ENCODE results near the gene PSMA7.
"Not testable (repeated sequence)": the region's sequence is repeated elsewhere in the genome, so short reads cannot be mapped to it uniquely, and the experiment has no call there.

PSMA7 gene

GRCh38 chr20:62118113-62119043 is 24.8 kb downstream of the PSMA7 start:
- peak; percentile 57 to 59 for DNase-seq

- DNase-seq = peak; percentile 52 to 64
Measured at GRCh38 chr20:62117658-62118057, 25.5 kb downstream of the PSMA7 start.

DNA sequence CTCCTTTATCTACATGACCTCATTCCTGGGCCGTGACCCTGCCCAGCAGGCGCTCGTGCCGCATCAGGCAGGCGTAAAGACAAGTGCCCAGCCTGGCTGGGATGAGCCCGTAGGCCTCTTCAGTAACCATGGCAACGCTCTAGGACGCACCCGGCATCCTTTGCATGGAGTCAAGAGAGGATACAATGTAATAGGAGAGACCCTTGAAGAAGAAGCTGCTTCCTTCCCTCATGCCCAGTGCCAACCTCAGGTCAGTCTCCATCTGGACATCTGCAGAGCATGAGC is 25.9 kb downstream of the PSMA7 start:
- peak; percentile 33 to 52 for DNase-seq

GRCh38 chr20:62116558-62117361 is 26.4 kb downstream of the PSMA7 start:
- no peak for DNase-seq

GRCh38 chr20:62115800-62116407 is 27.3 kb downstream of the PSMA7 start:
- DNase-seq = not testable (repeated sequence)

DNA sequence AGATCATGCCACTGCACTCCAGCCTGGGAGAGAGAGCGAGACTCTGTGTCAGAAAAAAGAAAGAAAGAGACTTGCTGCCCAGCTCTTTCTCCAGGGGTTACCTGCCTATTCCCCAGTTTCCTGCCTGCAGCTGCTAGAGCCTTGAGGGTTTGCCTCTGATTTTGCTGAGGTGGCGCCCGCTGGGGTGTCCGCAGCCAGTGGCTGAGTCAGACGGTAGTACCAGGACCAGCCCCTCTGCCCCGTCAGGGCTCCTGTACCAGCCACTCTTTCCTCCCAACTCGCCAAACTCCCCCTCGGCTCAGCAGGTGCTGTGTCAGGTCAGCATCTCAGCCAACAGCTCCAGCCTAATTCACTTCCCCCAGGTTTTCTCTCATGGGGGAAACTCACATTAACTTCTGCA is 28.3 kb downstream of the PSMA7 start:
- no peak for DNase-seq

DNA sequence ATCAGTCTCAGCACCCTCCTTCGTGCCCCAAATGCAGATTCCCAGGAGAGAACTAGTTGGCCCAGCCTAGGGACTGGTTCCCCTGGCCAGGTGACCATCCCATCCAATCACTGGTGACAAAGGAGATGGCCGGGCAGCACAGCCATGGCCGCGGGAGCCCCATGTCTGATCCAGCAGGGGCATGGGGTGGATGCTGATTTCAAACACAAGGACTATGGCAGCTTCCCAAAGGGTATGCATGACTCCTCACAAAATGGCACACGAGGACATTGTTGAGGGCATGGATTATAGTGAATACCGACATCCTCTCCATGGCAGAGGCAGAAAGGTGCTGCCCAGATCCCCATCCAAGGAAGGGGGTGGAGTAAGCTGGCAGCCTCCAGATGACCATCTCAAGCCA is 30.8 kb downstream of the PSMA7 start:
- no peak for DNase-seq

- DNase-seq = no peak
Measured at GRCh38 chr20:62111148-62111547, 32.0 kb downstream of the PSMA7 start.

- DNase-seq = no peak
Measured at GRCh38 chr20:62105592-62105991, 37.6 kb downstream of the PSMA7 start.

DNA sequence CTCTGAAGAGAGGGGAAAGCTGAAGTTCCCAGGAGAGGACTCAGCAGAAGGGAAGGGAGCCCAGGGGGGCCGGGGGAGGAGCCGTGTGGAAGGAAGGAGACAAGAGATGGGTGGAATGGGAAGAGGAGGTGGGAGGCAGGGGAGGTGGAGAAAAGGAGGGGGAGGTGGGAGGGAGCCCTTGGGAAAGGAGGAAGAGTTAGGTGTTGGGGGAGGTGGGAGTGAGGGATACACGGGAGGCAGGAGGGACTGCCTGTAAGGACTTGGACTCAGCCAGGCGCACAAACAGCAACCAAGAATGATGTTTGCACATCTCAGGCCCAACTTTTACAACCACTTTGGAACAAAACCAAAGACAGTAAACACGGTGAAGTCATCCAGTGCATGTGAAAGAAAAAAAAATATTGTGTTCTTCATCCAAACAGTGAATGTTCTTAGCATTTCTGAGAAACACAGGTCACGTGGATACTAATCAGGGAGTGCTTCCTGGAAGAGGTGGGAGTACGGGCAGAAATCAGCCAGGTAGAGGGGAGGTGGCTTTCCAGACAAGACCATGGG is 38.3 kb downstream of the PSMA7 start:
- DNase-seq = no peak

DNA sequence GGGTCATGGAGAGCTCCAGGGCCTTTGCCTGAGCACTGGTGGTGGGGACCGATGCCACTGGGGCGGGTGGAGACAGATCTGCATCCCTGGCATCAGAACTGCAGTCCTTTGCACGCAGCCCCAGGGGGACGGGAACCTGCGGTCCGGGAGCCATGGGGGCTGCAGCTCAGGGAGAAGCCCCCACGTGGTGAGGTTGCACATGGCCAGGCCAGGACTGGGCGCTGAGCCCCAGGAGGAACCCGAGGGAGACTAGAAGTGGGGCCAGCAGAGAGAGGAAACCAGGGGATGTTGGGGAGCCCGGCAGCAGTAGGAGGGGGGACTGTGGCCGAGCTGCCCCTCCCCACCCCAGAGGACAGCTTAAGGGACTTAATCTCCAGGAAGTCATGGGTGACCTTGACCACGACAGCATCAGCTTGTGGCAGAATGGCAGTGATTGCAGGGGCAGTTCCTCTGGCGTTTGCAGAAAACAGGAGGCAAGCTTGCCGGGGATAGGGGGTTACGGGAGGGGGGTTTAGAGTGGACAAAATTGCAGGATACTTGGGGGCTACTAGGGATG is 38.9 kb downstream of the PSMA7 start:
- DNase-seq = no peak

DNA sequence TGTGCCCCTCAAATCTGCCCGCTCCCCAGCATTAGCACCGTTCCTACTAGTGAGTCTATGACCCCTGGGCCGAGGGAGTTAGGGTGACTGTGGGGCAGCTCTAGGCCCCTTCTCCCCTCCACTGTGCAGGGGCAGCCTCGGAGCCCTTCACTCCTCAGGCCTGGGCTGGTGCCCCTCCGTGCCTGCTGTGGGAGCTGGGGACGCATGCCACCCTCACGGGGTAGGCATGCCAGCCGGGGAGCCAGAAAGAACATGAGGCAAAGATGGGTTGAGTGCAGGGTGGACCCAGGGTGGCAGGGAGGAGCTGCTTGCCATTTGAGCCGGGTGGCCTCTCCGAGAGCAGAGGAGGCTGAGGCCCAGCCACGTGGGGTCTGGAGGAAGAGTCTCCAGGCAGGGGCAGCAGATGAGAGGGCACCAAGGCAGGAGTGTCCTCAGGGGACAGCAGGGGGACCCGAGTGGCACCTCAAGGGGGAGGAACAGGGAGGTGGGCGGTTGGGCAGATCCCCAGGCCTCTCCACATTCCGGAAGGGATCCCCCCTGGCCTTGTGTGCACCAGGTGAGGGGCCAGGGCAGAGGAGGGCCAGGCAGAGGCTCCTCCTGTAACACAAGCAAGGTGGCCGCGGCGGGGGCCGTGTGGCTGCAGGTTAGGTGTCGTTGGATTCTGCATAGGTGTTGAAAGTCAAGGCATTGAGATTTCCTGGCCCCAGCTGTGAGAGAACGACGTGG is 39.5 kb downstream of the PSMA7 start:
- DNase-seq = no peak

GRCh38 chr20:62101078-62101477 is 42.1 kb downstream of the PSMA7 start:
- no peak for DNase-seq

DNA sequence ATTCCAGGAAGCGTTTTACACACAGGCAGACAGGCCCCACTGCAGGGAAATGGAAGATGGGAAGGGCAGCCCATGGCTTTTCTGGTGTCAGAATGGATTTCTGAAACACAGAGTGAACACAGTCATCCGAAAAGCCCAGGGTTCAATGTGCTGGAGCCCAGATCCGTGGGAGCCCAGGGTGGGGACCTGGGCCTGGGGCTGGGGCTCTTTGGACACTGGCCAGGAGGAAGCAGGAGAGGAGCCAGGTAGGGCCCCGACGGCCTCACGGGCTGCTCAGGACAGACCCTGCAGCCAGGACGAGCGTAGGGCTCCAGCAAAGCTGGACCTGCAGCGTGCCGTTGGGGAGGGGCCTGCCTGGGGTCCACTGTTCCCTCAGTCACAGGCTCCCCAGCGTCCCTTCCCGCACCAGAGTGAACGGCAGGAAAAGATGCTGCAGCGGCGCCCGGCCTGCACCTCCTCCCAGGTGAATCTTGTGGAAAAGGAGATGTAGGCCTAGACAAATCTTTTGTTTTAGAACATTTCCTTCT is 45.2 kb downstream of the PSMA7 start:
- DNase-seq = no peak

DNA sequence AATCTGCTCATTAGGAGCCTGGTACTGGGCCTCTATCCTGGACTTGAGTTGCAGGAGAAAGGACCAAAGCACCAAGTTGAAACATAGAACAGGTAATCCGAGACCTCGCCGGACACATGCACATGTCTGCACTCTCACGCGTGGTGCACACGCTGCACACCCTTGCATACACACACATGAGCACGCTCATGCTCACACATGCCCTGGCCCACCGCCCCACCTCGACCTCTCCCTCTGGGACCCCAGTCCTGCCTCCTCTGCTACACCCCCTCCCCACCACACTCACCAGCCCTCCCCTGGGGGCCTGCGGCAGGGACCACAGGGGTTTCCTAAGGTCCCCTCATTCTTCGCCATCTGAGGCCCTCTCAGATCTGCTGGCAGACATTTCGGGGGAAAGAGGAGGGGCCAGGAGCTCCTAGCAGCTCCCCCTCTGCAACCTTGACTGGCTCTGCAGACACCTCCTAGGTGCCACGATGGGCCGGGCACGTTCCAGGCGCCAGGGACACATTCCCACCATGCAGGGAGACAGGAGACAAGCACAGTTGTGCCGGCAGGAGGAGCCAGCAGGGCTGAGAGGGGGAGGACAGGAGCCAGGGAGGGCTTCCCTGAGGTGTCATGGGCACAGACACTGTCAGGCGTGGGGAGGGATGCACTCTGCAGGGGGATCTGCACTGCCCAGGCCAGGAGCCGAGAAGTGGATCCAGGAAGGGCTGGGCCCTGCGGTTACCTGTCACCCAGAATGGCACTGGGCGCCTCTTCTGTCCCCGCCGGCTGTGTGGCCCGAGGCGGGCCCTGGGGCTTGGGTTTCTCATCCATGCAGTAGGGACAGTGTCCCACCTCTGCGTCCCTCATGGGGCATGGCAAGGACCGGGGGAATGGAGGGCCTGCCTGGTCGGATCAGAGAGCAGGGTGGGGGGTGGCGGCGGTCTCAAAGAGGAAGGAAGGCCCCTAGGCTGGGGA is 46.5 kb downstream of the PSMA7 start:
- DNase-seq = no peak

GRCh38 chr20:62089393-62089792 is 53.8 kb downstream of the PSMA7 start:
- no peak for DNase-seq

- DNase-seq = peak; percentile 42 to 44
Measured at GRCh38 chr20:62088258-62089127, 54.7 kb downstream of the PSMA7 start.

GRCh38 chr20:62087632-62088031 is 55.6 kb downstream of the PSMA7 start:
- DNase-seq = no peak

DNA sequence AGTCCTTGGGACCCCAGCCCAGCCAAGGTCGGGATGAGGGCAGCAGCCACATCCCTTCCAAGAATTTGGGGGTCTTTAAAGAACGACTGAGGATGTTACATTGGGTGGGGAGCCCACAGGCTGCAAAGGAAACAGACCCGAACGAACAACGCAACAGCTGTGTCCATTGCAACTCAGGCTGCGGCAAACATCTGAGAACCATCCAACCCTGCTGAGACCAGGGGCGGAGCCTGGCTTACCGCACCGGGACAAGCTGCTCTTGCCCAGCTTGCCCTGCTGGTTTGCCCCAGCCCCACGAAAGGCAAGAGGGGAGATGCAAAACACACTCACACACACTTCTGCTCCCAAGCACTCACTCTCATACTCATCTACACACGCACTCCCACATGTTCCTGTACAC is 56.0 kb downstream of the PSMA7 start:
- DNase-seq = no peak

Measured in SHP77 (cell line).